CD4-positive, alpha-beta T cell treated with Interleukin-4 for 4 hours (primary cell): ENCODE data around the gene ZNF33A.
A peak's percentile ranks its signal among the peaks of the same experiment; 100 is the strongest.
"Not testable (repeated sequence)": the region's sequence is repeated elsewhere in the genome, so short reads cannot be mapped to it uniquely, and the experiment has no call there.

Experiments used
- DNase-seq: peaks from one replicate; pipeline ENCODE4 v3.0.0-alpha.2; 2020

Gene ZNF33A

GRCh38 chr10:38010119-38010903 lies at the start of gene ZNF33A:
TSS of gene ZNF33A (plus strand) at chr10:38010675. CDS start at chr10:38012342, 1,667 bp downstream.
- DNase-seq = peak; percentile 93

DNA sequence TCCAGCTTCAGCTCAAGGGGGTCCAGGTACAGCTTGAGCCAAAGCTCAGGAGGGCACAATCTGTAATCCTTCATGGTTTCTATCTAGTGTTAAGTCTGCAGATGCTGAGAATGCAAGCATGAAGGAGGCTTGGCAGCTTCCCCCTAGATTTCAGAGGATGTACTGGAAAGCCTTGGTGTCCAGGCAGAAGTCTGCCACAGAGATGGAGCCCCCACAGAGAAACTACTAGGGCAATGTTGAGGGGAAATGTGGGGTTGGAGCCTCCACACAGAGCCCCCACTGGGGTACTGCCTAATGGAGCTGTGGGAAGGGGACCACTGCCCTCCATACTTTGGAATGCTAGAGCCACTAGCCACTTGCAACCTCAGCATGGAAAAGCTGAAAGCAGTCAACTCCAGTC lies 45.5 kb upstream of the ZNF33A start:
- DNase-seq = no peak

GRCh38 chr10:37972396-37972795 lies 38.1 kb upstream of the ZNF33A start:
- DNase-seq = no peak

GRCh38 chr10:37975401-37975991 lies 35.0 kb upstream of the ZNF33A start:
- peak; percentile 8 for DNase-seq

- peak; percentile 99 for DNase-seq
These were observed 34.2 kb upstream of the ZNF33A start, which contains the start of gene ZNF25 for GRCh38 chr10:37976091-37976879. TSS of gene ZNF25 (minus strand) at chr10:37976647. CDS start at chr10:37971722, 4,925 bp downstream.

DNA sequence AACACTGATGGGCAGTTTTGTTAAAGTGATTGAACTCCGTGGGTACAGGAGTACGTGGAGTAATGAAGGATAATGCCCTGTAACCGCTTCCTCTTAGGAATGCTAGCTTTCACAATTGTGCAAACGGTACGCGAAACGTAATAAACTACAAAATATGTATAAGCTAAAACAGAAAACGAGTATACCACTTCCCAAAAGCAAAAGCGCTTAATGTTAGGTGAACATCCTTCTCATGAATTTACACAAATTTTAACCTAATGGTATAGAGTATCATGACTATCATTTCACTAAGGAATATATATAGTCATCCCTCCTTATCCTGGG lies 33.6 kb upstream of the ZNF33A start:
- DNase-seq = no peak

DNA sequence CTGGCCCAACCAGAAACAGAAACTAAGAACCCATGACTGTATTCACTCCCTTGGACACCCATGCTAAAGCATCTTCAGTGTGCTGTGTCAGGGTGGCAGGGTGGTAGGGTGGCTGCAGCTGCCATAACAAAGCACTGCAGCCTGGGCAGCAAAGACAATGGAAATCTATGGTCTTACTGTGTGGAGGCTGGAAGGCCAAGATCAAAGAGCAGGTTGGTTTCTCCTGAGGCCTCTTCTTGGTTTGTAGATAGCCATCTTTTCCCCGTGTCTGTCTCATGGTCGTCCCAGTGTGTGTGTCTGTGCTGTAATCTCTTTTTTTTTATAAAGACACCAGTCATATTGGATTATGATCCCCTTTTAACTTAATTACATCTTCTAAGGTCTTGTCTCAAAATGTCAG lies 18.8 kb upstream of the ZNF33A start:
- no peak for DNase-seq

- DNase-seq = no peak
These were observed 18.4 kb upstream of the ZNF33A start for GRCh38 chr10:37992083-37992482.

DNA sequence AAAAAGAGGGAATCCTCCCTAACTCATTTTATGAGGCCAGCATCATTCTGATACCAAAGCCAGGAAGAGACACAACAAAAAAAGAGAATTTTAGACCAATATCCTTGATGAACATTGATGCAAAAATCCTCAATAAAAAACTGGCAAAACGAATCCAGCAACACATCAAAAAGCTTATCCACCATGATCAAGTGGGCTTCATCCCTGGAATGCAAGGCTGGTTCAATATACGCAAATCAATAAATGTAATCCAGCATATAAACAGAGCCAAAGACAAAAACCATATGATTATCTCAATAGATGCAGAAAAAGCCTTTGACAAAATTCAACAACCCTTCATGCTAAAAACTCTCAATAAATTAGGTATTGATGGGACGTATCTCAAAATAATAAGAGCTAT lies 11.6 kb upstream of the ZNF33A start:
- not testable (repeated sequence) for DNase-seq

DNA sequence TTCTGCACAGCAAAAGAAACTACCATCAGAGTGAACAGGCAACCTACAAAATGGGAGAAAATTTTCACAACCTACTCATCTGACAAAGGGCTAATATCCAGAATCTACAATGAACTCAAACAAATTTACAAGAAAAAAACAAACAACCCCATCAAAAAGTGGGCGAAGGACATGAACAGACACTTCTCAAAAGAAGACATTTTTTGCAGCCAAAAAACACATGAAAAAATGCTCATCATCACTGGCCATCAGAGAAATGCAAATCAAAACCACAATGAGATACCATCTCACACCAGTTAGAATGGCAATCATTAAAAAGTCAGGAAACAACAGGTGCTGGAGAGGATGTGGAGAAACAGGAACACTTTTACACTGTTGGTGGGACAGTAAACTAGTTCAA lies 10.0 kb upstream of the ZNF33A start:
- not testable (repeated sequence) for DNase-seq

DNA sequence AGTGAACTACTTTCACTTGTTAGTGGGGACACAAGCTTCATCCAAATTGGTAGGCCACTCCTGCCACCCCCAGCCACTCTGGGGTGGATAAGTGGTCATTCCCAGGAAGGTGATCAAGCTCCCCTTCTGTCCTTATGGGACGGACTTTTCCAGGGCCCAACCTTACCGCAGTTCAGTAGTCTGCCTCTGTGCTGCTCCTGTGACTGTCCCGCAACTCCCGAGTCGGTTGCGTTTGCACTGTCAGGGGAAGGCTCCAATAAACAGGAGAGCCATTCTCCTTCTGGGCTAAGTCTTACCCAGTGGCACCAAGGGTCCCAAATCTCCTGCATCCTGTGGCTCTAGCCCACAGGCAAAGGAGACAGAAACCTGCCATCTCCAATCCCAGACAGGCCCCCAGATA lies 7.4 kb upstream of the ZNF33A start:
- DNase-seq = no peak

DNA sequence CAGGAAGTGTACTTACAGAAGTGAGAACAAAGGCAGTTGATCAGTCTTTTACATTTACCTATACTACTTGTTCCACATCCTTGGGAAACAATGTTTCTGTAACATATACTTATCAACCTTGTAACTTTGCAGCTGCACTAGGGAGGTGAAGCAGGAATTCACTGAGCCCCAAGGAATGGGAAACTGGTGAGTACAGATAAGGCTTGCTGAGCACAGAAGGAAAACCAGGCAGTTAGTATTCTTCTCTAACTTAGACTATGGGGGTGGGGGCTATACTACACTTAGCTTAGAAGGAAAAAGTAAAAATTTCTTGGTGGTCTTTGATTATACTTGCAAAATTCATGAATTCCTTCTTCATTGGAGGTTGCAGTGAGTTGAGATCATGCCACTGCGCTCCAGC lies 6.9 kb upstream of the ZNF33A start:
- no peak for DNase-seq

GRCh38 chr10:38007551-38007950 lies 2.9 kb upstream of the ZNF33A start:
- DNase-seq = no peak

DNA sequence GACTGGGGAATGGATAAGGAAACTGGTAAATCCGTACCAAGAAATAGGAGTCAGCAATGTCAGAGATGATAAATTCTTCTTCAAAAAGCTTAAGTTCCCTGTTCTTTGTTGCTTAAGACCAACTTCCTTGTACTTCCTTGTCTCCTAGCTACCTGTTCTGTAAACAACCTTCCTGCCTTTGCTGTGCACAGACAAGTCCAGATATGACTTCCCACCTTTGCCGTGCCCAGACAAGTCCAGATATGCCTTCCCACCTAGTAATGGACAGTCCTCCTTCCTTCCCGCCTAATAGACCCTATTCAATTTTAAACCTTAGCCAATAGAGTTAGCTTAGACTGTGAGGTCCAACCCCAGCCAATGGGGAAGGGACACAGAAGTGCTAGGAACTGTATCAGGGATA lies 2.5 kb upstream of the ZNF33A start:
- DNase-seq = no peak

DNA sequence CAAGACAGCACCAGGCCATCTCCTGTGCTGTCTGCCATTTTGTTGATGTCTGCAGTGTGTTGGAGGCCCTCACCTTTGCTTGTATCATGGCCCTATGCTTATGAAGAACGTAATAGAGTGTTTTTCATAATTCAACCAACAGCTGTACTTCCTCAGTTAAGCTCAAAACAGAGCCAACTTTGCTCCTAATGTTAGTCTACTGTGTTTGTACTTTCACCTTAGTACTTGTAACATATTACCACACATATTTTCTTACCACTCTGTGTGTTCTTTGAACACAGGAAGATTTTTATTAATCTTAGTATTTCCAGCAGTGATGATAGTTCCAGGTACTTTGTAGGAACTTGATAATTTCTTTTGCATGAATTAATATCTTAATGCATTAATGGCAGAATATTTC lies 5.9 kb downstream of the ZNF33A start:
- DNase-seq = no peak

DNA sequence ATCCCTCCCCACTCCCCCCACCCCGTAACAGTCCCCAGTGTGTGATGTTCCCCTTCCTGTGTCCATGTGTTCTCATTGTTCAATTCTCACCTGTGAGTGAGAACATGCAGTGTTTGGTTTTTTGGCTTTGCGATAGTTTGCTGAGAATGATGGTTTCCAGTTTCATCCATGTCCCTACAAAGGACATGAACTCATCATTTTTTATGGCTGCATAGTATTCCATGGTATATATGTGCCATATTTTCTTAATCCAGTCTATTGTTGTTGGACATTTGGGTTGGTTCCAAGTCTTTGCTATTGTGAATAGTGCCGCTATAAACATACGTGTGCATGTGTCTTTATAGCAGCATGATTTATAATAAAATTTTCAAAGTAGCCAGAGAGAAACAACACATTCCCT lies 8.6 kb downstream of the ZNF33A start:
- not testable (repeated sequence) for DNase-seq

- DNase-seq = no peak
These were observed 14.8 kb downstream of the ZNF33A start for GRCh38 chr10:38025283-38025682.

DNA sequence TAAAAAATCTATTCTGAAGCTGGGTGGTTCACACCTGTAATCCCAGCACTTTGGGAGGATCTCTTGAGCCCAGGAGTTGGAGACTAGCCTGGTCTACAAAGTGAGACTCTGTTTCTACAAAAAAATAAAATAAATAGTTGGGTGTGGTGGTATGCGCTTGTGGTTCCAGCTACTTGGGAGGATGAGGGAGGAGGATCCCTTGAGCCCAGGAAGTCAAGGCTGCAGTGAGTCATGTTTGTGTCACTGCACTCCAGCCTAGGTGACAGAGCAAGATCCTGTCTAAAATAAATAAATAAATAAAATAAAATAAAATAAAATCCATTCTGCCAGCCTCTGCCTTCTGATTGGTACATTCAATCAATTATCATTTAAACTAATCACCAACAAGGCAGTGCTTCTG lies 17.5 kb downstream of the ZNF33A start:
- peak; percentile 46 for DNase-seq

DNA sequence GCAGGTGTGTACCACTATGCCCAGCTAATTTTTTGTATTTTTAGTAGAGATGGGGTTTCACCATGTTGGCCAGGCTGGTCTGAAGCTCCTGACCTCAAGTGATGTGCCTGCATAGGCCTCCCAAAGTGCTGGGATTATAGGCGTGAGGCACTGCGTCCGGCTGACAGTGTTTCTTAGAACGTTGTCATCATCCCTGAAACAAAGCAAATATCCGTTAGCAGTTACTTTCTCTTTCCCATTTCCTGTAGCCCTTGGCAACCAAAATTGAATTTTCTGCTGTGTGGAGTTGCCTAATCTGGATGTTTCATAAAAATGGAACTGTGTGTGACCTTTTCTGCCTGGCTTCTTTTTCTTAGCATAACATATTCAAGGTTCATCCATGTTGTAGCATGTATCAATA lies 22.4 kb downstream of the ZNF33A start:
- DNase-seq = no peak

DNA sequence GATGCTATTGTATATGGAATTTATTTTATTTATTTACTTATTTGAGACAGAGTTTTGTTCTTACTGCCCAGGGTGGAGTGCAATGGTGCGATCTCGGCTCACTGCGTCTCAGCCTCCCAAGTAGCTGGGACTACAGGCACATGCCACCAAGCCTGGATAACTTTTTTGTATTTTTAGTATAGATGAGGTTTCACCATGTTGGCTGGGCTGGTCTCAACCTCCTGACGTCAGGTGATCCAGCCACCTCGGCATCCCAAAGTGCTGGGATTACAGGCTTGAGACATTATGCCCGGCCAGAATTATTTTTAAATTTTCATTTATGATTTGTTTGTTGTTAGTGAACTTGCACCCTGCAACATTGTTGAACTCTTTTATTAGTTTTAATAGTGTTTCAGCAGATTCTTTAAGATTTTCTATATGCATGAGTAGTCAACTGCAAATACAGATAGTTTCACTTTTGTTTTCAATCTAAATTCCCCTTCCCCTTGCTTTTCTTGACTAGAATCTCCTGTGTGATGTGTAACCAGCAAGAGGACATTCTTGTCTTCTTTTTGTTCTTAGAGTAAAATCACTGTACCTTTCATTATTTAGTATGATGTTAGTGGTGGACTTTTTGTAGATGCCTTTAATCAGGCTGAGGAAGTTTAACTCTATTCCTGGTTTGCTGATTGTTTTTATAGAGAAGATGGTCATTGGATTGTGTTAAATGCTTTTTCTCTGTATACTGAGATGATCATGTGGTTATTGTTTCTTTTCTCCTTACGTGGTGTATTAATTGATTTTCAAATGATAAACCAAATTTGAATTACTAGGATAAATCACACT lies 27.8 kb downstream of the ZNF33A start:
- peak; percentile 47 for DNase-seq

DNA sequence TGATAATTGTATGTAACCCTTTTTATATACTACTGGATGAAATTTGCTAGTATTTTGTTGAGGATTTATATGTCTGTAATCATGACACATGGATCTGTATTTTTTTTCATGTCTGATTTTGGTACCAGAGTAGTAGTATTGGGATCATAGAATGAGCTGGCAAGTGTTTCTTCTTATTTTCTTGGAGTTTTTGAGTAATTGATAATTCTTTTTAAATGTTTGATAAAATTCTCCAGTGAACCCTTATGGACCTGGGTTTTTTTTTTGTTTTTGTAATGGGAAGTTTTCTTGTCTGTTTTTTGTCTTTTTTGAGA lies 28.4 kb downstream of the ZNF33A start:
- DNase-seq = no peak

DNA sequence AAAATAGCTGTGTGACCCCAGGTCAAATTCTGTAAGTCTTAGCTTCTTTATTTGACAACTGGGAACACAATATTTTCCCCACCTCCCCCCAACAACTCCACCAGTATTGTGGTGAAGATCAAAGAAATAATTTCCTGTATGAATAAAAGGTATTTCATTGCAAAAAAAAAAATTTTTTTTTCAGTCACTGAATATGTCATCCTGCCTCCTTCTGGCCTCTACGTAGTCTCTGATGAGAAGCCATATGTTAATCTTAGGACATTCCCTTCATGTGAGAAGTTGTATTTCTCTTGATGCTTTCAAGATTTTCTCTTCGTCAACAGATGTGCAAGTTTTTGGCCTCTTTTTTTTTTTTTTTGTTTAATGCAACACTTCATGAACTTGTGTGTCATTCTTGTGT lies 33.0 kb downstream of the ZNF33A start:
- peak; percentile 7 for DNase-seq

DNA sequence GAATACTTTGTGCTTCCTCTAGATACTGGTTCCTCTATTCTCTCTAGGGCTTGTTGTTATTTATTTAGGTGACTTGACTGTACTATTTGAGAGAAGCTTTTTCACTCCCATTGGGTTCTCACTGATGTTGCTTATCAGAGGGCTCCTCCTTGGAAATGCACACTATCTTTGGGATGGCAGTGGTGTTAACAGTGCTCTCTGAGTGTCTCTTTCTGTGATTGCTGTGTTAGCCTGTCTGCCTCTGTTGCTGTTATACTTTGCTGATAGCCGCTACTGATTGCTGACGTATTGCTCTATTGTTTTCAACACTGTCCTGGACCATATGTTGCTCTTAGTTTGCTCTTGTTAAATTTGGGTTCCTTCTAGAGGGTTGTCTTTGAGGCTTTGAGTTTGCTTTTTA lies 34.7 kb downstream of the ZNF33A start:
- no peak for DNase-seq
